WTC11 (cell line): ENCODE results near the gene GSDME. TPM values are rescaled to one million over a fixed set of nuclear protein-coding genes. Genes with fewer than 3 reads are reported as not detected.

Experiments used
- ATAC-seq: fragments of 200-7000 bp; cut with Tn5 transposase; 2 replicates; pipeline ENCODE4 v1.10.0; 2021; ENCODE audit warnings: mild to moderate bottlenecking, moderate library complexity
- CTCF ChIA-PET: fragments of 300-600 bp; sonication (Branson Sonifier 250); formaldehyde crosslinking; loops from one replicate; lab custom pipeline; 2021; ENCODE audit warnings: antibody characterized with exemption; lab: Charles Lee
- POLR2A ChIA-PET: fragments of 350-600 bp; sonication (Branson Sonifier 250); formaldehyde crosslinking; loops from one replicate; lab custom pipeline; 2021; ENCODE audit warnings: antibody characterized with exemption; lab: Charles Lee
- DNase-seq: peaks from one replicate; pipeline ENCODE4 v3.0.0; 2021; ENCODE audit warnings: low spot score
- H3K27ac Mint-ChIP-seq: 2 replicates; pipeline ENCODE4 v1.8.0; 2021; ENCODE audit warnings: mixed read lengths
- H3K27me3 Mint-ChIP-seq: 2 replicates; pipeline ENCODE4 v1.8.0; 2021; ENCODE audit warnings: low read depth, mild to moderate bottlenecking, moderate library complexity, mixed read lengths
- H3K36me3 Mint-ChIP-seq: 2 replicates; pipeline ENCODE4 v1.8.0; 2021; ENCODE audit warnings: mixed read lengths
- H3K4me1 Mint-ChIP-seq: 2 replicates; pipeline ENCODE4 v1.8.0; 2022; ENCODE audit warnings: mixed read lengths
- H3K4me3 Mint-ChIP-seq: 2 replicates; pipeline ENCODE4 v1.8.0; 2021; ENCODE audit warnings: mild to moderate bottlenecking, moderate library complexity, mixed read lengths
- H3K9me3 Mint-ChIP-seq: 2 replicates; pipeline ENCODE4 v1.8.0; 2021; ENCODE audit warnings: mixed read lengths
- ATF2 ChIP-seq: sonication (generic); formaldehyde crosslinking; IDR thresholded peaks from 2 replicates; pipeline ENCODE4 v1.8.1; 2022; ENCODE audit warnings: low read depth, missing genetic modification reagents, borderline replicate concordance
- CBFB ChIP-seq: sonication (generic); formaldehyde crosslinking; IDR thresholded peaks from 2 replicates; pipeline ENCODE4 v1.8.1; 2022; ENCODE audit warnings: mild to moderate bottlenecking, low read depth, missing genetic modification reagents
- CTCF ChIP-seq: fragments of 200-600 bp; IDR thresholded peaks from 2 replicates; pipeline ENCODE4 v1.8.0; 2022; ENCODE audit warnings: antibody characterized with exemption
- E2F5 ChIP-seq: sonication (generic); formaldehyde crosslinking; IDR thresholded peaks from 2 replicates; pipeline ENCODE4 v1.8.1; 2022; ENCODE audit warnings: mild to moderate bottlenecking, moderate library complexity, missing genetic modification reagents
- EMX1 ChIP-seq: fragments of 250-450 bp; sonication (Bioruptor Pico); IDR thresholded peaks from 2 replicates; pipeline ENCODE4 v1.8.0; 2021; ENCODE audit warnings: mild to moderate bottlenecking
- GRHL2 ChIP-seq: fragments of 250-450 bp; sonication (Bioruptor Pico); IDR thresholded peaks from 2 replicates; pipeline ENCODE4 v1.8.0; 2022; ENCODE audit warnings: mild to moderate bottlenecking, moderate library complexity; ENCODE audit not compliant: insufficient replicate concordance, severe bottlenecking
- HMGA2 ChIP-seq: fragments of 250-450 bp; sonication (Bioruptor Pico); IDR thresholded peaks from 2 replicates; pipeline ENCODE4 v1.4.0; 2021; ENCODE audit warnings: mild to moderate bottlenecking, moderate library complexity
- MYBL2 ChIP-seq: sonication (generic); formaldehyde crosslinking; IDR thresholded peaks from 2 replicates; pipeline ENCODE4 v1.8.1; 2023; ENCODE audit warnings: mild to moderate bottlenecking, moderate library complexity, missing genetic modification reagents
- TCF7 ChIP-seq: sonication (generic); formaldehyde crosslinking; IDR thresholded peaks from 2 replicates; pipeline ENCODE4 v1.8.0; 2022; ENCODE audit warnings: mild to moderate bottlenecking, low read depth, missing genetic modification reagents, moderate library complexity
- TP53 ChIP-seq: sonication (generic); formaldehyde crosslinking; IDR thresholded peaks from 2 replicates; pipeline ENCODE4 v1.8.1; 2023; ENCODE audit warnings: mild to moderate bottlenecking, missing genetic modification reagents
- USF1 ChIP-seq: sonication (generic); formaldehyde crosslinking; IDR thresholded peaks from 2 replicates; pipeline ENCODE4 v1.8.0; 2022; ENCODE audit warnings: mild to moderate bottlenecking, missing genetic modification reagents
- ZBTB43 ChIP-seq: sonication (generic); formaldehyde crosslinking; IDR thresholded peaks from 2 replicates; pipeline ENCODE4 v1.8.1; 2023; ENCODE audit warnings: mild to moderate bottlenecking, missing genetic modification reagents
- ZNF138 ChIP-seq: sonication (generic); formaldehyde crosslinking; conservative IDR thresholded peaks from 2 replicates; pipeline ENCODE4 v1.8.1; 2022; ENCODE audit warnings: mild to moderate bottlenecking, moderate library complexity, missing genetic modification reagents
- ZSCAN18 ChIP-seq: fragments of 250-450 bp; sonication (Bioruptor Pico); IDR thresholded peaks from 2 replicates; pipeline ENCODE4 v2.1.2; 2022; ENCODE audit warnings: mild to moderate bottlenecking, moderate library complexity
- total RNA-seq: library from RNA; stranded (reverse); gene quantifications from 3 replicates; pipeline ENCODE4 v1.2.3, GENCODE V29; 2021

GSDME gene
- total RNA-seq, 1 experiment from 2014 or later = 4.8 TPM

- Mint-ChIP-seq H3K36me3 (no peaks in the 10 kb centered on the region), H3K4me1 (peaks cover 26% of the 10 kb centered on the region), H3K9me3 (no peaks in the 10 kb centered on the region), H3K27ac (no peak overlapping the region), H3K27me3 (no peaks in the 10 kb centered on the region), H3K4me3 (no peak overlapping the region)
- ATAC-seq (no peak), DNase-seq (no peak)
- CTCF ChIA-PET = interaction anchor here (1.6 kb wide), 1 partner anchor 11 kb away, joined by 5 read pairs; no protein-coding TSS in a partner anchor
- TF ChIP-seq TP53 = no peak
- no peak for TF ChIP-seq CTCF
- no peak for TF ChIP-seq ATF2
- TF ChIP-seq CBFB (CRISPR knock-in tag) = no peak
- POLR2A ChIA-PET = interaction anchor here (0.6 kb wide), 1 partner anchor 100 kb away, joined by 6 read pairs; no protein-coding TSS in a partner anchor
Measured at GRCh38 chr7:24718977-24719491, 38.2 kb downstream of the GSDME start.

- DNase-seq = no peak
- no peaks in the 10 kb centered on the region for H3K36me3 Mint-ChIP-seq
- peaks cover 23% of the 10 kb centered on the region for H3K4me1 Mint-ChIP-seq
- no peak for TF ChIP-seq USF1 (CRISPR knock-in tag)
- TF ChIP-seq HMGA2 (CRISPR knock-in tag) = no peak
- no peak for TF ChIP-seq CTCF
- TF ChIP-seq TCF7 (CRISPR knock-in tag) = no peak
- no peak for TF ChIP-seq ZNF138 (CRISPR knock-in tag)
- TF ChIP-seq ATF2 = no peak
- TF ChIP-seq GRHL2 (CRISPR knock-in tag) = no peak
- TF ChIP-seq MYBL2 (CRISPR knock-in tag) = no peak
- TF ChIP-seq ZBTB43 (CRISPR knock-in tag) = no peak
- TF ChIP-seq E2F5 (CRISPR knock-in tag) = no peak
- TF ChIP-seq ZSCAN18 (CRISPR knock-in tag) = no peak
- no peak for TF ChIP-seq EMX1
- TF ChIP-seq, all 79 proteins: peak for 0
- no peaks in the 10 kb centered on the region; the same call in 1 of the 2 replicates for H3K27me3 Mint-ChIP-seq
- ChIA-PET CTCF (interaction anchor here (1.6 kb wide), 1 partner anchor 10 kb away, joined by 5 read pairs; no protein-coding TSS in a partner anchor), POLR2A (interaction anchor here (0.6 kb wide), 1 partner anchor 100 kb away, joined by 6 read pairs; no protein-coding TSS in a partner anchor)
- no peaks in the 10 kb centered on the region for H3K9me3 Mint-ChIP-seq
- H3K4me3 Mint-ChIP-seq = no peak overlapping the region
- no peak overlapping the region for H3K27ac Mint-ChIP-seq
- no peak for ATAC-seq
Measured at GRCh38 chr7:24718431-24718831, 38.8 kb downstream of the GSDME start.
